Fibroblast of mammary gland (primary cell): ENCODE measurements around the gene ZNF764.

Experiments used
- DNase-seq: peaks from one replicate; pipeline ENCODE4 v3.0.0-alpha.2; 2010; ENCODE audit warnings: low read depth
- H3K4me3 ChIP-seq: 2 replicates; pipeline ENCODE4 v1.5.1; 2011; ENCODE audit warnings: low read depth, mild to moderate bottlenecking, low read length, moderate library complexity; ENCODE audit not compliant: control insufficient read depth
- CTCF ChIP-seq: conservative IDR thresholded peaks from 2 replicates; pipeline ENCODE4 v1.5.1; 2011; ENCODE audit warnings: low read depth, low read length, inconsistent platforms; ENCODE audit not compliant: control insufficient read depth, insufficient read depth

The ZNF764 gene

GRCh38 chr16:30530163-30531037, 27.8 kb downstream of the ZNF764 start:
- no peak for TF ChIP-seq CTCF
- no peak overlapping the region for H3K4me3 ChIP-seq
- no peak for DNase-seq

GRCh38 chr16:30528799-30529457, 29.2 kb downstream of the ZNF764 start:
- H3K4me3 ChIP-seq: no peak overlapping the region
- no peak for TF ChIP-seq CTCF
- no peak for DNase-seq

GRCh38 chr16:30527635-30528178, 30.5 kb downstream of the ZNF764 start:
- H3K4me3 ChIP-seq: peak overlapping the region; percentile 33
- TF ChIP-seq CTCF: no peak
- no peak for DNase-seq

- DNase-seq: peak; percentile 95
- no peak for TF ChIP-seq CTCF
- peak overlapping the region; percentile 71 for H3K4me3 ChIP-seq
These were observed 31.1 kb downstream of the ZNF764 start for GRCh38 chr16:30526823-30527634.

- DNase-seq: peak; percentile 7
- TF ChIP-seq CTCF: no peak
- H3K4me3 ChIP-seq: peak within 1 kb of the TSS; percentile 71
These were observed 31.9 kb downstream of the ZNF764 start, which contains the start of gene ZNF768 for GRCh38 chr16:30526137-30526822. ZNF768 (minus strand) TSS chr16:30526566; CDS start chr16:30526413, 153 bp downstream.

GRCh38 chr16:30525844-30526136, 32.4 kb downstream of the ZNF764 start:
- peak overlapping the region; percentile 71 for H3K4me3 ChIP-seq
- no peak for TF ChIP-seq CTCF
- DNase-seq: no peak
